A673 (cell line): Measurements from ENCODE around the gene RNF217.

Experiments used
- EZH2 ChIP-seq: fragments of 200-600 bp; sonication (generic); IDR thresholded peaks from 2 replicates; pipeline ENCODE4 v1.6.1; 2017; ENCODE audit warnings: borderline replicate concordance, low read depth, mild to moderate bottlenecking, mixed read lengths, antibody characterized with exemption, low read length; ENCODE audit not compliant: poor library complexity, severe bottlenecking
- TF ChIP-seq, protein P1 (sequence below): fragments of 300-800, 200-600 bp; sonication (generic); conservative IDR thresholded peaks from 2 replicates; pipeline ENCODE4 v1.5.1; 2017; ENCODE audit warnings: low read depth, mild to moderate bottlenecking, antibody characterized with exemption, low read length, moderate library complexity, mixed read lengths

- TF ChIP-seq, protein P1, sequence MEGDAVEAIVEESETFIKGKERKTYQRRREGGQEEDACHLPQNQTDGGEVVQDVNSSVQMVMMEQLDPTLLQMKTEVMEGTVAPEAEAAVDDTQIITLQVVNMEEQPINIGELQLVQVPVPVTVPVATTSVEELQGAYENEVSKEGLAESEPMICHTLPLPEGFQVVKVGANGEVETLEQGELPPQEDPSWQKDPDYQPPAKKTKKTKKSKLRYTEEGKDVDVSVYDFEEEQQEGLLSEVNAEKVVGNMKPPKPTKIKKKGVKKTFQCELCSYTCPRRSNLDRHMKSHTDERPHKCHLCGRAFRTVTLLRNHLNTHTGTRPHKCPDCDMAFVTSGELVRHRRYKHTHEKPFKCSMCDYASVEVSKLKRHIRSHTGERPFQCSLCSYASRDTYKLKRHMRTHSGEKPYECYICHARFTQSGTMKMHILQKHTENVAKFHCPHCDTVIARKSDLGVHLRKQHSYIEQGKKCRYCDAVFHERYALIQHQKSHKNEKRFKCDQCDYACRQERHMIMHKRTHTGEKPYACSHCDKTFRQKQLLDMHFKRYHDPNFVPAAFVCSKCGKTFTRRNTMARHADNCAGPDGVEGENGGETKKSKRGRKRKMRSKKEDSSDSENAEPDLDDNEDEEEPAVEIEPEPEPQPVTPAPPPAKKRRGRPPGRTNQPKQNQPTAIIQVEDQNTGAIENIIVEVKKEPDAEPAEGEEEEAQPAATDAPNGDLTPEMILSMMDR = no peak
- no peak for TF ChIP-seq EZH2
Measured at GRCh38 chr6:125140808-125141207, 178.6 kb downstream of the RNF217 start.
